Measurements from ENCODE around the gene UBL5.
"Not testable (repeated sequence)": the region's sequence is repeated elsewhere in the genome, so short reads cannot be mapped to it uniquely, and the experiment has no call there.

The UBL5 gene

GRCh38 chr19:9827289-9828238 lies at the start of gene UBL5:
Gene UBL5, plus strand, starts transcription at chr19:9827918. Its CDS starts 420 bp downstream, at chr19:9828338.
- H3K4me3 ChIP-seq (ENCODE audit: low read depth, low read length): peak within 1 kb of the TSS; percentile 91
- H3K4me1 ChIP-seq (ENCODE audit: control insufficient read depth, insufficient read depth, low read length): no peaks in the 10 kb centered on the region
- peak within 1 kb of the TSS; percentile 60 for H3K9ac ChIP-seq (ENCODE audit: low read depth, low read length)
- peak within 1 kb of the TSS; percentile 92 for H3K27ac ChIP-seq (ENCODE audit: low read depth, low read length)
- no peaks in the 10 kb centered on the region for H3K27me3 ChIP-seq (ENCODE audit: control insufficient read depth, insufficient read depth, low read length)
- no peaks in the 10 kb centered on the region for H3K9me3 ChIP-seq (ENCODE audit: control insufficient read depth, insufficient read depth, low read length)
- H3K36me3 ChIP-seq (ENCODE audit: control insufficient read depth, insufficient read depth, low read length): peaks cover 18% of the 10 kb centered on the region

- no peaks in the 10 kb centered on the region for H3K36me3 ChIP-seq (ENCODE audit: control insufficient read depth, insufficient read depth, low read length)
- H3K27me3 ChIP-seq (ENCODE audit: control insufficient read depth, insufficient read depth, low read length): no peaks in the 10 kb centered on the region
- no peaks in the 10 kb centered on the region for H3K9me3 ChIP-seq (ENCODE audit: control insufficient read depth, insufficient read depth, low read length)
- H3K4me1 ChIP-seq (ENCODE audit: control insufficient read depth, insufficient read depth, low read length): peaks cover 6% of the 10 kb centered on the region
- no peak overlapping the region for H3K27ac ChIP-seq (ENCODE audit: low read depth, low read length)
- H3K9ac ChIP-seq (ENCODE audit: low read depth, low read length): no peak overlapping the region
- H3K4me3 ChIP-seq (ENCODE audit: low read depth, low read length): no peak overlapping the region
Observed at GRCh38 chr19:9782338-9782737, 45.4 kb upstream of the UBL5 start.

- H3K9me3 ChIP-seq (ENCODE audit: control insufficient read depth, insufficient read depth, low read length); H3K27me3 ChIP-seq (ENCODE audit: control insufficient read depth, insufficient read depth, low read length); H3K36me3 ChIP-seq (ENCODE audit: control insufficient read depth, insufficient read depth, low read length); H3K4me1 ChIP-seq (ENCODE audit: control insufficient read depth, insufficient read depth, low read length); H3K9ac ChIP-seq (ENCODE audit: low read depth, low read length); H3K4me3 ChIP-seq (ENCODE audit: low read depth, low read length): not testable (repeated sequence)
- H3K27ac ChIP-seq (ENCODE audit: low read depth, low read length): peak overlapping the region; percentile 88
Observed at GRCh38 chr19:9784163-9784496, 43.6 kb upstream of the UBL5 start.

GRCh38 chr19:9785367-9786331 lies 42.1 kb upstream of the UBL5 start:
- H3K9ac ChIP-seq (ENCODE audit: low read depth, low read length): peak overlapping the region; percentile 83
- no peaks in the 10 kb centered on the region for H3K9me3 ChIP-seq (ENCODE audit: control insufficient read depth, insufficient read depth, low read length)
- no peaks in the 10 kb centered on the region for H3K36me3 ChIP-seq (ENCODE audit: control insufficient read depth, insufficient read depth, low read length)
- peak overlapping the region; percentile 99 for H3K27ac ChIP-seq (ENCODE audit: low read depth, low read length)
- H3K4me1 ChIP-seq (ENCODE audit: control insufficient read depth, insufficient read depth, low read length): peaks cover 11% of the 10 kb centered on the region
- H3K4me3 ChIP-seq (ENCODE audit: low read depth, low read length): peak overlapping the region; percentile 86
- H3K27me3 ChIP-seq (ENCODE audit: control insufficient read depth, insufficient read depth, low read length): no peaks in the 10 kb centered on the region

GRCh38 chr19:9786342-9786741 lies 41.4 kb upstream of the UBL5 start:
- H3K9ac ChIP-seq (ENCODE audit: low read depth, low read length): peak overlapping the region; percentile 83; the same call in 1 of the 2 replicates
- peak overlapping the region; percentile 99 for H3K27ac ChIP-seq (ENCODE audit: low read depth, low read length)
- H3K27me3 ChIP-seq (ENCODE audit: control insufficient read depth, insufficient read depth, low read length): no peaks in the 10 kb centered on the region
- no peaks in the 10 kb centered on the region for H3K36me3 ChIP-seq (ENCODE audit: control insufficient read depth, insufficient read depth, low read length)
- peaks cover 11% of the 10 kb centered on the region for H3K4me1 ChIP-seq (ENCODE audit: control insufficient read depth, insufficient read depth, low read length)
- peak overlapping the region; percentile 86 for H3K4me3 ChIP-seq (ENCODE audit: low read depth, low read length)
- no peaks in the 10 kb centered on the region for H3K9me3 ChIP-seq (ENCODE audit: control insufficient read depth, insufficient read depth, low read length)

GRCh38 chr19:9786819-9787218 lies 40.9 kb upstream of the UBL5 start:
- H3K4me1 ChIP-seq (ENCODE audit: control insufficient read depth, insufficient read depth, low read length): peaks cover 11% of the 10 kb centered on the region
- H3K36me3 ChIP-seq (ENCODE audit: control insufficient read depth, insufficient read depth, low read length): no peaks in the 10 kb centered on the region
- no peak overlapping the region for H3K9ac ChIP-seq (ENCODE audit: low read depth, low read length)
- no peaks in the 10 kb centered on the region for H3K9me3 ChIP-seq (ENCODE audit: control insufficient read depth, insufficient read depth, low read length)
- no peak overlapping the region for H3K4me3 ChIP-seq (ENCODE audit: low read depth, low read length)
- H3K27me3 ChIP-seq (ENCODE audit: control insufficient read depth, insufficient read depth, low read length): no peaks in the 10 kb centered on the region
- H3K27ac ChIP-seq (ENCODE audit: low read depth, low read length): no peak overlapping the region

- H3K9ac ChIP-seq (ENCODE audit: low read depth, low read length); H3K36me3 ChIP-seq (ENCODE audit: control insufficient read depth, insufficient read depth, low read length); H3K4me3 ChIP-seq (ENCODE audit: low read depth, low read length); H3K27ac ChIP-seq (ENCODE audit: low read depth, low read length); H3K9me3 ChIP-seq (ENCODE audit: control insufficient read depth, insufficient read depth, low read length); H3K27me3 ChIP-seq (ENCODE audit: control insufficient read depth, insufficient read depth, low read length): not testable (repeated sequence)
- H3K4me1 ChIP-seq (ENCODE audit: control insufficient read depth, insufficient read depth, low read length): peaks cover 11% of the 10 kb centered on the region
Observed at GRCh38 chr19:9788604-9789003, 39.1 kb upstream of the UBL5 start.

GRCh38 chr19:9789066-9789465 lies 38.7 kb upstream of the UBL5 start:
- Histone ChIP-seq H3K27ac (ENCODE audit: low read depth, low read length) (peak overlapping the region; percentile 49), H3K36me3 (ENCODE audit: control insufficient read depth, insufficient read depth, low read length) (no peaks in the 10 kb centered on the region), H3K4me3 (ENCODE audit: low read depth, low read length) (no peak overlapping the region), H3K4me1 (ENCODE audit: control insufficient read depth, insufficient read depth, low read length) (peaks cover 11% of the 10 kb centered on the region), H3K9me3 (ENCODE audit: control insufficient read depth, insufficient read depth, low read length) (no peaks in the 10 kb centered on the region), H3K9ac (ENCODE audit: low read depth, low read length) (no peak overlapping the region), H3K27me3 (ENCODE audit: control insufficient read depth, insufficient read depth, low read length) (no peaks in the 10 kb centered on the region)

- not testable (repeated sequence) for H3K4me1 ChIP-seq (ENCODE audit: control insufficient read depth, insufficient read depth, low read length); H3K4me3 ChIP-seq (ENCODE audit: low read depth, low read length); H3K27me3 ChIP-seq (ENCODE audit: control insufficient read depth, insufficient read depth, low read length); H3K9ac ChIP-seq (ENCODE audit: low read depth, low read length); H3K9me3 ChIP-seq (ENCODE audit: control insufficient read depth, insufficient read depth, low read length); H3K36me3 ChIP-seq (ENCODE audit: control insufficient read depth, insufficient read depth, low read length)
- H3K27ac ChIP-seq (ENCODE audit: low read depth, low read length): peak overlapping the region; percentile 49
Observed at GRCh38 chr19:9789579-9789978, 38.1 kb upstream of the UBL5 start.

- peak overlapping the region; percentile 42 for H3K4me3 ChIP-seq (ENCODE audit: low read depth, low read length)
- not testable (repeated sequence) for H3K9me3 ChIP-seq (ENCODE audit: control insufficient read depth, insufficient read depth, low read length); H3K9ac ChIP-seq (ENCODE audit: low read depth, low read length); H3K36me3 ChIP-seq (ENCODE audit: control insufficient read depth, insufficient read depth, low read length); H3K27ac ChIP-seq (ENCODE audit: low read depth, low read length); H3K27me3 ChIP-seq (ENCODE audit: control insufficient read depth, insufficient read depth, low read length); H3K4me1 ChIP-seq (ENCODE audit: control insufficient read depth, insufficient read depth, low read length)
Observed at GRCh38 chr19:9791073-9791367, 36.7 kb upstream of the UBL5 start.
